ENCODE data around the gene PRMT2. TPM values are rescaled to one million over a fixed set of nuclear protein-coding genes. Genes with fewer than 3 reads are reported as not detected.

The PRMT2 gene
- total RNA-seq, 1 donor from 2014 or later, result 151 TPM

- peaks cover 5% of the 10 kb centered on the region for H3K27me3 Mint-ChIP-seq (ENCODE audit: unreplicated experiment)
- no peak for TF ChIP-seq CTCF (IDR thresholded peaks at IDR 0.05; ENCODE audit: unreplicated experiment)
- no peaks in the 10 kb centered on the region for H3K4me1 Mint-ChIP-seq (ENCODE audit: unreplicated experiment)
- no peaks in the 10 kb centered on the region for H3K9me3 Mint-ChIP-seq (ENCODE audit: unreplicated experiment)
- H3K4me3 Mint-ChIP-seq (ENCODE audit: unreplicated experiment), result no peak overlapping the region
- no peak overlapping the region for H3K27ac Mint-ChIP-seq (ENCODE audit: unreplicated experiment)
- peaks cover 16% of the 10 kb centered on the region for H3K36me3 Mint-ChIP-seq (ENCODE audit: low read depth, unreplicated experiment)
- DNase-seq (ENCODE audit: low spot score), result no peak
Measured at GRCh38 chr21:46662367-46662654, 26.8 kb downstream of the PRMT2 start.

GRCh38 chr21:46662765-46663500 is 27.5 kb downstream of the PRMT2 start:
- H3K4me3 Mint-ChIP-seq (ENCODE audit: unreplicated experiment), result no peak overlapping the region
- no peak overlapping the region for H3K27ac Mint-ChIP-seq (ENCODE audit: unreplicated experiment)
- H3K4me1 Mint-ChIP-seq (ENCODE audit: unreplicated experiment), result no peaks in the 10 kb centered on the region
- peaks cover 5% of the 10 kb centered on the region for H3K27me3 Mint-ChIP-seq (ENCODE audit: unreplicated experiment)
- no peak for TF ChIP-seq CTCF (IDR thresholded peaks at IDR 0.05; ENCODE audit: unreplicated experiment)
- no peak for DNase-seq (ENCODE audit: low spot score)
- H3K36me3 Mint-ChIP-seq (ENCODE audit: low read depth, unreplicated experiment), result peaks cover 16% of the 10 kb centered on the region
- no peaks in the 10 kb centered on the region for H3K9me3 Mint-ChIP-seq (ENCODE audit: unreplicated experiment)

- Mint-ChIP-seq H3K27ac (ENCODE audit: unreplicated experiment) (no peak overlapping the region), H3K36me3 (ENCODE audit: low read depth, unreplicated experiment) (peaks cover 21% of the 10 kb centered on the region), H3K9me3 (ENCODE audit: unreplicated experiment) (no peaks in the 10 kb centered on the region), H3K27me3 (ENCODE audit: unreplicated experiment) (peaks cover 6% of the 10 kb centered on the region), H3K4me3 (ENCODE audit: unreplicated experiment) (no peak overlapping the region), H3K4me1 (ENCODE audit: unreplicated experiment) (peaks cover 3% of the 10 kb centered on the region)
- no peak for DNase-seq (ENCODE audit: low spot score)
- TF ChIP-seq CTCF (IDR thresholded peaks at IDR 0.05; ENCODE audit: unreplicated experiment), result no peak
Measured at GRCh38 chr21:46663754-46664153, 28.3 kb downstream of the PRMT2 start.

GRCh38 chr21:46664316-46664995 is 29.0 kb downstream of the PRMT2 start:
- peaks cover 21% of the 10 kb centered on the region for H3K36me3 Mint-ChIP-seq (ENCODE audit: low read depth, unreplicated experiment)
- H3K9me3 Mint-ChIP-seq (ENCODE audit: unreplicated experiment), result no peaks in the 10 kb centered on the region
- TF ChIP-seq CTCF (IDR thresholded peaks at IDR 0.05; ENCODE audit: unreplicated experiment), result no peak
- peaks cover 3% of the 10 kb centered on the region for H3K4me1 Mint-ChIP-seq (ENCODE audit: unreplicated experiment)
- no peak overlapping the region for H3K4me3 Mint-ChIP-seq (ENCODE audit: unreplicated experiment)
- no peak for DNase-seq (ENCODE audit: low spot score)
- peaks cover 4% of the 10 kb centered on the region for H3K27me3 Mint-ChIP-seq (ENCODE audit: unreplicated experiment)
- no peak overlapping the region for H3K27ac Mint-ChIP-seq (ENCODE audit: unreplicated experiment)

GRCh38 chr21:46665566-46665965 is 30.1 kb downstream of the PRMT2 start:
- H3K9me3 Mint-ChIP-seq (ENCODE audit: unreplicated experiment), result no peaks in the 10 kb centered on the region
- no peak overlapping the region for H3K27ac Mint-ChIP-seq (ENCODE audit: unreplicated experiment)
- no peak for DNase-seq (ENCODE audit: low spot score)
- no peak for TF ChIP-seq CTCF (IDR thresholded peaks at IDR 0.05; ENCODE audit: unreplicated experiment)
- peaks cover 4% of the 10 kb centered on the region for H3K27me3 Mint-ChIP-seq (ENCODE audit: unreplicated experiment)
- H3K4me3 Mint-ChIP-seq (ENCODE audit: unreplicated experiment), result no peak overlapping the region
- peaks cover 3% of the 10 kb centered on the region for H3K4me1 Mint-ChIP-seq (ENCODE audit: unreplicated experiment)
- peaks cover 21% of the 10 kb centered on the region for H3K36me3 Mint-ChIP-seq (ENCODE audit: low read depth, unreplicated experiment)
